Activated effector memory CD4-positive, alpha-beta T cell treated with anti-CD3 and anti-CD28 coated beads, Interleukin-2, amount 50 U/mL, for 16 hours (primary cell): ENCODE data around the gene DROSHA.
"Not testable (repeated sequence)": the region's sequence is repeated elsewhere in the genome, so short reads cannot be mapped to it uniquely, and the experiment has no call there.

Experiments
- DNase-seq: peaks from one replicate; pipeline ENCODE4 v3.0.0-alpha.2; 2020

Gene DROSHA

DNA sequence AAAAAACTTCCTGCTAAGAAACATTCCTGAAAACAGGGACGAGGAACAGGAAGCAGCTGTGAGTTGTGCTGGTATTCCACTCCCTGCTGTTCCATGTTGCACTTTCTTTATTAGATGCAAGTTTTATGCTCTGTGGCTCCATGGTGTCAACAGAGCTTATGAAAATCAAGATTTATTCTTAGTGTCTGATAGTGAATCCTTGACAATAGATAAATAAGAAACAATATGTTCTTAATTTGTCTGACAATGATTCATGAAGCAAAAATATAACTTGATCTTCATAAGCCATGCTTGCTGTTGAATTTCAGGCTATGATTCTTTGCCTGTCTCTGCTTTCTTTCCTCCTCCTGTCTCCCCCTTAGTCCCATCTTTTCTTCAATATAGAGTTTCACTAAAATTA, 119.6 kb downstream of the DROSHA start:
- no peak for DNase-seq

GRCh38 chr5:31410089-31410488, 121.8 kb downstream of the DROSHA start:
- DNase-seq = no peak

DNA sequence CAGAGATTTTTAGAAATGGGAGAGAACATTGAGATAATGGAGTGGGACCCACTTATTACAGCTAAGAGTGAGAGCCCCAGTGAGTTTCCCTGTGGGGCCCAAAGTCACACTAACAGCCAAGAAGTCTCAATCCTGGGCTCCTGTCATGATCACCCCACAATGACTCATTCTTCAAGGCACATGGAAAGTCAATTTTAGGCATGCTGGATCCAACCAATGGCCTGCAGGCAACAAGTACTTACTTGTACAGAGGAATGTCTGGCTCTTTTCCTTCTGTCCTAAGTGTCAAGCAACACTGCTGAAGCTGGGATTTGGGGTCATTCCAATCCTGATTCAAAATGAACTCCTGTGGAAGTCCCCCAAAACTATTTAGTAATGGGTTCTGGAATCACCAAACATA, 123.1 kb downstream of the DROSHA start:
- DNase-seq = no peak

DNA sequence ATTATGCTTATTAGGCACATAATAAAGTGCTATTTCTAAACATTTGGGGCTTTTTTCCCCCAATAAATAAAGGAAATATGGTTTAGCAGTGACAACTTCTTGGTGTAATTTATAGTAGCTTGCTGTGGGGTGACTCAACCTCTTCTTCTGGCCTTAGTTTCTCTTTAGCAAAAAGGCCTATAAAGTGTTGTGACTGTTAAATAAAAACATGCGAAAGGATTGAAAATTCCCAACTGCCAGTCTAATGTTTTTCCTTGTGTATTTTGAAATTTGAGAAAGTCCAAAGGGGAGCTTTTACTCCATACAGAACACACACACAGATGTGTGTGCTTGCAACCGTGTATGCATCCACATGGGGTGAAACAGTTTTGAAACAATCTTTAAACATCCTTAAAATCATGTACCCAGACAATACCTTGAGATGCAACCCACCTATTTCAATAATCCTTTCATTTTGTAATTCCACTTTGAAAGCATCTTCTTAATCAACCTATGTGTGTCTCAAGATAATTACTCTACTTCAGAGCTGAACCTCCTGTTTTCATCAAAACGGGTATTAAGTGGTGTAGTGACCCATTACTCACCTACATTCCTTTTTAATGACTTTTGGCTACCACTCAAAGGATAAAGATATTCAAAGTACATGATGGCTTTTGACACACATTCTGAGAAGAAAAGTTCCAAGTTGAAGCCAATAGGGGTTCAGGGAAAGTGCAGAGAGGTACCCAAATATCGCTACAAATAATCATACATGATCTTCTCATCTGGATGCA, 123.8 kb downstream of the DROSHA start:
- no peak for DNase-seq

DNA sequence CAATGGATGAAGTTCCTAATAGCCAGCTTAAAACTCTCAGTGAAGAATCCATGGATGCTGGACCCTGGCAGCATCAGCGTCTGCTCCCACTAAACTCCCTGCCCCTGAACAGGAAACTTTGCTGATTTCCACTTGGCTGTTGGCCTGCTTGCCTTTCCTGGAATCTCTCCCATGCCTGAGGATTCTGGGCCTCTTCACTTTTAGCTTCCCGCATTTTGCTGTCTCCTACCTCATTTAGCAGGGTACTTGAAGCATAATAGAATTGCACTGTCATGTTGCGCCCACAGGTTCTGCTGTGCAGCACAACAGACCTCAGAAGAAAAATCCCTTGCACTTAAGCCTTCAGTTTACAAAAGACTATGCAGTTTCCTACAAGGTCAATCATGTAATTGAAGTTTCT, 127.6 kb downstream of the DROSHA start:
- DNase-seq = no peak

GRCh38 chr5:31401691-31402090, 130.2 kb downstream of the DROSHA start:
- DNase-seq = no peak

GRCh38 chr5:31397926-31398557, 133.9 kb downstream of the DROSHA start:
- no peak for DNase-seq

DNA sequence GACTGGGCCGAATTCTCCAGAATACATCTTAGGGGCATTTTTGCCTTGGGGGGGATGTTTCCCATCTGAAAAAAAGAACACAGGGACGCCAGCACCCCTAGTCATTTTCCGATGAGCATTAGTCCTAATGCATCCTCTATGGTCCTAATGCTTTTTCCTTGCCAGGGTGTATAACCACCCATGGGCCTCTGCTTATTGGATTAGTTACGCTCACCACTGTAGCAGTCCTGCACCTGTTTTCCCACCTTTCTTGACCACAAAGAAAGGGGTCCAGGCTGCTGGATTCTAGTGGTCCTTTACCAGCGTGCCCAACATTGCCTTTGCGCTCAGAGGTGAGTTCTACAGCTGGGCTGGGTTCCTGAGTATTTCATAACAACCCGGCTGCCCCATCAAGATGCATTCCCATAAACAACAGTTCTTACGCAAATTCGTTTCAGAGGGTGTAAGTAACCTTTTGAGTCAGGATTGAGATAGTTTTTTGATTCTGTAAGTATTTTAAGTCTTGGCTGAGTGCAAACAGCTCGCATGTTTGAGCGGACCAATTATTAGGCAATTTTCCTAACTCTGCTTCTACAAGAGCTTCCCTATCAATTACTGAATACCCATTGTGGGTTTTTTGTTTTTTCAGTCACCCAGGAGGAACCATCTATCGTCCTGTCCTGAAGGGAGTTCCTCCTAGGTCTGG, 135.1 kb downstream of the DROSHA start:
- no peak for DNase-seq

GRCh38 chr5:31395450-31396045, 136.3 kb downstream of the DROSHA start:
- not testable (repeated sequence) for DNase-seq

DNA sequence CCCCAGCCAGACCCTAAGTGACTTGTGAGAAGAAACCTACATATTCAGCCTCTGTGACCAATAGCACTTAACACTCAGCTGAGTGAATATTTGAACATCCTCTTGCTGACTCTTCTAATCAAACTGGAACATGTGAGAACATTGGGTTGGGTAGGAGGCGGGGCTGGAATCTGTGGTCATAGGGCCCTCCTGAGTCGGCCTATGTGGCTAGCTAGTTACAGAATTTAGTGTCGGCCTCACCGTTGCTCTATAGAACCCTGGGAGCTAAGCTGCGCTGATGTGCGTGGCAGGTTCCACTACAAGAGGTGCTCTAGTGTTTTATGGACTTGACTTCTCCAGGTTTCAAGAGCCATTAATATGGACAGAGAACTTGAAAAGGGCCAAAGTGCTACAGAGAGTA, 138.8 kb downstream of the DROSHA start:
- DNase-seq = no peak

- no peak for DNase-seq
These were observed 139.8 kb downstream of the DROSHA start for GRCh38 chr5:31392061-31392460.

DNA sequence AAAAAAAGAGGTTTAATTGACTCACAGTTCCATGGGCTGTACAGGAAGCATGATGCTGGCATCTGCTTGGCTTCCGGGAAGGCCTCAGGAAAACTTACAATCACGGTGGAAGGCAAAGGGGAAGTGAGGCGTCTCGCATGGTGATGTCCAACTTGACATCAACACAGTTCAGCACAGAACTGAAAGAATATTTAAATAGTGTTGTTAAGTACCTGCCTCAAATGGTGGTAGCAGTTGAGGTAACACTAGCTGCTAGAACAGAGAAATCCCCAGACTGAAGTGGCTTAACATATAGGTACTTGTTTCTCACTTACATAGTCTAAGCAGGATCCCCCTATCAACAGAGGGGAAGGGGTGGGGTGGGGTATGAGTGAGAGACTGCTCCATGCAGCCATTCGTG, 141.6 kb downstream of the DROSHA start:
- no peak for DNase-seq

GRCh38 chr5:31385774-31386537, 145.9 kb downstream of the DROSHA start:
- no peak for DNase-seq

GRCh38 chr5:31383734-31384133, 148.2 kb downstream of the DROSHA start:
- DNase-seq = no peak

- DNase-seq = no peak
These were observed 149.6 kb downstream of the DROSHA start for GRCh38 chr5:31382051-31382878.

- no peak for DNase-seq
These were observed 150.6 kb downstream of the DROSHA start for GRCh38 chr5:31381299-31381698.

DNA sequence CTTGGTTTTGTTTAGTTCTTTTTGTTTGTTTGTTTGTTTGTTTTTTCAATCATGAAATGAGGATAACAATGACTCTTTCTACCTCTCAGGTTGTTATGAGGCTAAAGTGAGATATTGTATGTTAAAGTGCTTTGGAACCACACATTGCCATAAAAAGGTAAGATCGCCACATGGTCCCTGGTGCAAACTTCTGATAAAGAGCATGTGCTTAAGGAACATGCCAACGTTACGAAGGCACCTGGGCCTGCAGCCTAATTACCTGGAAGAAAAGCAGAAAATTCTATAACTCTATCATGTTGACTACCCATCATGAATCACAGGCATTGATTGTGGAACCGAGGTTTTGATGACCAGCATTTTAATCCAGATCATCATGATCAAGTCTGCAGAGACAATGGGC, 151.8 kb downstream of the DROSHA start:
- no peak for DNase-seq

DNA sequence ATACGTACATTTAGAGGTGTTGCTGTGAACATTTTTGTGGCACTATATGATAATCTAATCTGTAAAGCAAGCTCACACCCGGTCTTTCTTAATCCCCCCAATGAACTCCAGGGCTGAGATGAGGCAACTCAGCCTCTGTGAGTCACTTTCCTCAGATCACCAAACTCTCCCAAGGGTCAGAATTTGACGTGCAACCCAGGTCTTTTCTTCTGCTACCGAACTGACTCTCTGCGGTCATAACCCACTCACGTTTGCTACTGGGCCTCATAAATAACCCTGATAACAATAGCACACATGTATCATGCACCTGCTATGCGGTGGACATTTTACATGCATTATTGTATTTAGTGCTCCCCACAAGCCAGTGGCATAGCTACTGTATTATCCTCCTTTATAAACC, 153.1 kb downstream of the DROSHA start:
- DNase-seq = no peak

- no peak for DNase-seq
These were observed 153.8 kb downstream of the DROSHA start for GRCh38 chr5:31378136-31378535.

- DNase-seq = no peak
These were observed 154.5 kb downstream of the DROSHA start for GRCh38 chr5:31377274-31377946.

- no peak for DNase-seq
These were observed 155.7 kb downstream of the DROSHA start for GRCh38 chr5:31375999-31376720.
